HCT116 (cell line): ENCODE measurements around the gene IZUMO4.

Experiments used
- CTCF ChIP-seq, 3 experiments: fragments of 200-600 bp in 1 of 3; sonication (generic) in 1 of 3; IDR thresholded peaks in 2 of 3; conservative IDR thresholded peaks in 1 of 3; 2 replicates each; pipeline ENCODE4 v1.5.1; 2012 to 2017; ENCODE audit warnings: low read depth in 2 of 3, low read length in 2 of 3, antibody characterized with exemption in 1 of 3, borderline replicate concordance in 1 of 3, control low read depth in 1 of 3, mild to moderate bottlenecking in 1 of 3, mixed read lengths in 1 of 3, mixed run types in 1 of 3, moderate library complexity in 1 of 3; ENCODE audit not compliant: insufficient read depth in 1 of 3
- EZH2 ChIP-seq: fragments of 200-600 bp; sonication (generic); IDR thresholded peaks from 2 replicates; pipeline ENCODE4 v1.6.1; 2017; ENCODE audit warnings: antibody characterized with exemption, mixed run types
- EZH2phosphoT487 ChIP-seq: fragments of 200-600 bp; IDR thresholded peaks from 2 replicates; pipeline ENCODE4 v1.6.1; 2018; ENCODE audit warnings: antibody characterized with exemption, borderline replicate concordance
- FOSL1 ChIP-seq: IDR thresholded peaks from 2 replicates; pipeline ENCODE4 v1.6.1; 2012; ENCODE audit warnings: low read depth
- MAX ChIP-seq: IDR thresholded peaks from 2 replicates; pipeline ENCODE4 v1.6.1; 2012
- POLR2A ChIP-seq: IDR thresholded peaks from 2 replicates; pipeline ENCODE4 v1.7.0; 2011; ENCODE audit warnings: borderline replicate concordance; ENCODE audit not compliant: insufficient read depth, insufficient read length; ENCODE audit errors: extremely low read depth
- POLR2AphosphoS5 ChIP-seq: IDR thresholded peaks from 2 replicates; pipeline ENCODE4 v1.6.1; 2011; ENCODE audit warnings: mild to moderate bottlenecking, low read depth, low read length, moderate library complexity
- SIN3A ChIP-seq: IDR thresholded peaks from 2 replicates; pipeline ENCODE4 v1.6.1; 2012; ENCODE audit warnings: low read depth
- SP1 ChIP-seq: IDR thresholded peaks from 2 replicates; pipeline ENCODE4 v1.6.1; 2012; ENCODE audit warnings: low read depth
- TCF7L2 ChIP-seq: IDR thresholded peaks from 2 replicates; pipeline ENCODE4 v1.7.0; 2011; ENCODE audit warnings: borderline replicate concordance, inconsistent platforms; ENCODE audit not compliant: insufficient read depth, insufficient read length; ENCODE audit errors: extremely low read depth
- YY1 ChIP-seq: IDR thresholded peaks from 2 replicates; pipeline ENCODE4 v1.6.1; 2011; ENCODE audit warnings: low read length, low read depth, moderate library complexity, mild to moderate bottlenecking; ENCODE audit not compliant: insufficient replicate concordance; ENCODE audit errors: extremely low read depth
- ZBTB33 ChIP-seq: IDR thresholded peaks from 2 replicates; pipeline ENCODE4 v1.6.1; 2011; ENCODE audit warnings: mild to moderate bottlenecking, low read length, moderate library complexity; ENCODE audit not compliant: insufficient replicate concordance; ENCODE audit errors: extremely low read depth

- TF ChIP-seq CTCF (IDR thresholded peaks at IDR 0.05 in 2 of 3, conservative IDR thresholded peaks at IDR 0.05 in 1 of 3; ENCODE audit: borderline replicate concordance in 1 of 3, insufficient read depth in 1 of 3, low read depth in 2 of 3, low read length in 2 of 3): no peak
- no peak for TF ChIP-seq POLR2AphosphoS5
- TF ChIP-seq EZH2phosphoT487: no peak
- no peak for TF ChIP-seq TCF7L2
- no peak for TF ChIP-seq POLR2A
- no peak for TF ChIP-seq EZH2
- TF ChIP-seq SP1: no peak
- TF ChIP-seq FOSL1: no peak
- no peak for TF ChIP-seq MAX
- no peak for TF ChIP-seq YY1
- TF ChIP-seq SIN3A: no peak
- no peak for TF ChIP-seq ZBTB33
Observed at GRCh38 chr19:2080336-2080988, 16.3 kb upstream of the IZUMO4 start.
